GM19351 (cell line): ENCODE data around the gene CHIT1.
"Not testable (repeated sequence)": the region's sequence is repeated elsewhere in the genome, so short reads cannot be mapped to it uniquely, and the experiment has no call there.

Experiments used
- ATAC-seq: cut with Tn5 transposase; IDR thresholded peaks from one replicate; pipeline ENCODE4 v1.9.1; 2021; ENCODE audit warnings: mild to moderate bottlenecking, moderate library complexity; ENCODE audit not compliant: unreplicated experiment

Gene CHIT1

DNA sequence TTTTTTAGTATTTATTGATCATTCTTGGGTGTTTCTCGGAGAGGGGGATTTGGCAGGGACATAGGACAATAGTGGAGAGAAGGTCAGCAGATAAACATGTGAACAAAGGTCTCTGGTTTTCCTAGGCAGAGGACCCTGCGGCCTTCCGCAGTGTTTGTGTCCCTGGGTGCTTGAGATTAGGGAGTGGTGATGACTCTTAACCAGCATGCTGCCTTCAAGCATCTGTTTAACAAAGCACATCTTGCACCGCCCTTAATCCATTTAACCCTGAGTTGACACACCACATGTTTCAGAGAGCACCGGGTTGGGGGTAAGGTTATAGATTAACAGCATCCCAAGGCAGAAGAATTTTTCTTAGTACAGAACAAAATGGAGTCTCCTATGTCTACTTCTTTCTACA, 36.7 kb upstream of the CHIT1 start:
- ATAC-seq = not testable (repeated sequence)

DNA sequence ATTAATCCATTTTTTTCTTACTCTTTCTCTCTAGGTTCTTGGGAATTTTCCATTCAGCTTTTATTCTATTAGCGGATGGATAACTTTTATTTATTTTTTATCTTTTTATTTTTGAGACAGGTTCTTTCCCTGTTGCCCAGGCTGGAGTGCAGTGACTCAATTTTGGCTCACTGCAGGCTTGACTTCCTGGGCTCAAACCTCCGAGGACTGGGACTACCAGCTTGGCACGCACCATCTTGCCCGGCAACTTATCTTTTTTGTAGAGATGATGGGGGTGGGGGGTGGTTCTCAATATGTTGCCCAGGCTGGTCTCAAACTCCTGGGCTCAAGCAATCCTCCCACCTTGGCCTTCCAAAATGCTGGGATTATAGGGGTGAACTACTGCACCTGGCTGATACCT, 36.1 kb upstream of the CHIT1 start:
- ATAC-seq = no peak

DNA sequence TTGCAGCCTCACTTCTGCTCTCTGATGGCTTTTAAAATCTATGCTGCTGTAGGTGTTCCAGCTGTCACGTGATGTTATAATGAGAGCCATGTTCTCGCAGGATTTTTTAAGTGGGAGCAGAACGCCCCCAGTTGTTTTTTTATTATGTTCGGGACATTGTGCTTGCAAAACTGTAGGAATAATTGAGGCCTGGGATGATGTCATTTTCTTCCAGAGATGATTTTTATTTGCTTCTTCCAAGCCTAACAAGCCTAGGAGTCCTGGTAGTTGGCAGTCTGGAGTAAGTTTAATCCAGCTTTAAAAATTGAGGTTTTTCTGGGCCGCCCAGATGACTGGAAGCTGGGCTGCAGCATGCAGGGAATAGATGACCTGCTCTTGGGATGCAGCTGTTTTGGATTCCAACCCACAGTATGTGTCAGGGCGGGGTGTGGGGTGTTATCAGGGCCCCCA, 34.6 kb upstream of the CHIT1 start:
- ATAC-seq = no peak

GRCh38 chr1:203263496-203263895, 34.0 kb upstream of the CHIT1 start:
- ATAC-seq = no peak

- ATAC-seq = not testable (repeated sequence)
Measured at GRCh38 chr1:203256636-203257035, 27.2 kb upstream of the CHIT1 start.

- ATAC-seq = not testable (repeated sequence)
Measured at GRCh38 chr1:203254782-203255181, 25.3 kb upstream of the CHIT1 start.

DNA sequence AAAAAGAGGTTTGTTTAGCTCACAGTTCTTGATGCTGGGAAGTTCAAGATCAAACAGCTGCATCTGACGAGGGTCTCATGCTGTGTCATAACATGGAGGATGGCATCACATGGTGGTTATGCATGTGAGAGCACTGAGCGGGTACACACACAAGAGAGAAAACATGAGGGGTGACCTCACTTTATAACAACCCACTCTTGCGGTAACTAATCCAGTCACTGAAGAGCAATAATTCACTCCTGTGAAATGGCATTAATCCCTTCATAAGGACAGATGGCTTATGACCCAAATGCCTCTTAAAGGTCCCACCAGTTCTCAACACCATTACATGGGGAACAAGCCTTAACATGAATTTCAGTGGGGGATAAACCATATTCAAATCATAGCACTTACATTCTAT, 23.2 kb upstream of the CHIT1 start:
- ATAC-seq = no peak

DNA sequence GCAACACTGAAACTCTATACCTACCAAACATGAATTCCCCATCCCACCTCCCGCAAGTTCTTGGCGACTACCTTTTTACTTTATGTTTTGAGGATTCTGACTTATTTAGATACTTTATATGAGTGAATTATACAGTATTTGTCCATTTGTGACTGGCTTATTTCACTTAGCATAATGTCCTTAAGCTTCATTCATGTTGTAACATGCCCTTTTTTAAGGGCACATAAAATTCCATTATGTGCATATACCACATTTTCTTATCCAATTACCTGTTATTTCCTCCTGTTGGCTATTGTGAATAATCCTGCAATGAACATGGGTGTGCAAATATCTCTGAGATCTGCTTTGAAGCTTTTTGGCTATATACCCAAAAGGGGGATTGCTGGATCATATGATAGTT, 22.0 kb upstream of the CHIT1 start:
- ATAC-seq = no peak

- no peak for ATAC-seq
Measured at GRCh38 chr1:203250911-203251310, 21.4 kb upstream of the CHIT1 start.

- no peak for ATAC-seq
Measured at GRCh38 chr1:203244776-203245175, 15.3 kb upstream of the CHIT1 start.

- not testable (repeated sequence) for ATAC-seq
Measured at GRCh38 chr1:203241708-203242107, 12.2 kb upstream of the CHIT1 start.

DNA sequence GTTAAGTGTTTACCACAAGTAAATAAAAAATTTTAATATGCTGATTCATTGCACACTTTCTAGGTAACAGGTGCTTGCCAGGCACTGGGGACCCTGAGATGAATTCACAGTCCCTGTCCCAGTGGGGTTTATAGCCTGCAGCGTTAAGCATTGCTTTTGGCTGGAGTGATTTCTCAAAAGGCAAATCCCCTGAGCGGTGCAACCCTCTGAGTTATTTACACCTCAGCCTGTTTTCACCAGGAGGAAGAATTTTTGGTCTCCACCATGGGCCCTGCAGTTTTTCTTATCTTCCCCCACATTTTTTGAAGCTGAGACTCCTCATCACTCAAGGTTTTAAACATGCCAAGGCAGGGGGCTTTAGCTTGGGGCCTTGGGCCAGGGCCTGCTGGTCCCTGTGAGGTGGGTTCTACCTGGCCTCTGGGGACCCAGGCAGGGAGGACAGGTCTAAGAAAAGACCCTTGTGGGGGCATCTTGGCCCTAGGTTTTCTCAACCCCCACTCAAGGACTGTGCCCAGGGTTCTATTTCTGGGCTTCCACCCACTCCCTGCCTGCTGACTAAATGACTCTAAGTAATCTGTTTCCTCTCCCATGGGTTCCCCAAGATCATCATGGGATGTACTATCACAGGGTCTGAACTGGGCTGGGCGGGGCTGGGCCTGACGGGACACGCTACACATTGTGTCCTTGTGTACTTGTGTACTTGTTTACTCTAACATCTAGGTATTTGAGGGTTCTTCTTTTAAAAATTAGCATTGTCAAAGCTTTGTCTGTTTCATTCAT, 10.2 kb upstream of the CHIT1 start:
- ATAC-seq = no peak

DNA sequence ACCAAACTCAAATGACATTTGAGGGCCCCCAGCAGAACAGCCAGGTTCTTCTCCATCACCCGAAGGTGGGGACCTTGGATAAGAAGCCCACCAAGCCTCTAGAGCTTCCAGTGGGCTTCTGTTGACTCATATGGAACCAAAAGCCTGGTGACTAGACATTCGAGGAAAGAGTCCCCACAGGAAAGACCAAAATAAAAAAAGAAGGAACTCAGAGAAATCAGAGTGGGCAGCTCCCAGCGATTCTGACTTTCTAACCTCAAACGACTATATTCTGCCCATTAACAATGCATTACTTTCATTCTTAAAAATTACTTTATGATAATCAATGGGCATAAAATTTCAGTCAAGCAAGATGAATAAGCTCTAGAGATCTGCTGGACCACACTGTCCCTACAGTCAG, 9.6 kb upstream of the CHIT1 start:
- no peak for ATAC-seq

GRCh38 chr1:203238535-203238934, 9.1 kb upstream of the CHIT1 start:
- ATAC-seq = no peak

- ATAC-seq = not testable (repeated sequence)
Measured at GRCh38 chr1:203234901-203235300, 5.4 kb upstream of the CHIT1 start.

- no peak for ATAC-seq
Measured at GRCh38 chr1:203228670-203229069, 803 bp downstream of the CHIT1 start.

DNA sequence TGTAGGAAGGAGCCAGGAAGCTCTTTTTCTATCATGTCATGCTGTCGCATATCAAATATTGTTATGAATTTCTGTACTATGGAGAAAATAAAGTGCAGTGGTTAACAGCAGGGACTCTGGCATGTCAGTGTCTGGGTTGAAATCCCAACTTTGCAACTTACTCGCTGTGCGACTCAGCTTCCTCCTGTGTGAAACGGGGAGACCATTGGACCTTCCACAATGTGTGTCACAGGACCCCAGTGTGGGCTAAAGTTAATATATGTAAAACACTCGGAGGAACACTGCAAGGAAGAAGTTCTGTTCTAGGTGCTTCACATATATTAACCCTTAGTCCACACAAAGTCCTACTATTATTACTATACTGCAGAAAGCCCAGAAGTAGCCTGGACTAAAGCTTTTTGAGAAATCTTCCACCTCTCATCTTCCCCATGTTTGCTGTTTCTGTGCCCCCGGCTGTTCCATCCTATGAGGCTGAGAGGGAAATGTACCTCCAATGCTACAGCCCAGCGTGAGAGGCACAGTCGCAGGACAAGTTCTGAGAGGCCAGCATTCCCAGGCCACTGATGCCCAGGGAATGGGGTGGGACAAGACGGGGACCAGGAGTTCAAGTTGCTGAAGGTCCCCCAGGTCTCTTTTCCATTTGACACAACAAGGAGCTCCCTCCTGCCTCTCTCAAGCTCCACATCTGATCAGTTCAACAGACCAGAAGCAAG, 1.9 kb downstream of the CHIT1 start:
- ATAC-seq = no peak

- no peak for ATAC-seq
Measured at GRCh38 chr1:203225071-203225470, 4.4 kb downstream of the CHIT1 start.

GRCh38 chr1:203223012-203223775, 6.3 kb downstream of the CHIT1 start:
- ATAC-seq = no peak

DNA sequence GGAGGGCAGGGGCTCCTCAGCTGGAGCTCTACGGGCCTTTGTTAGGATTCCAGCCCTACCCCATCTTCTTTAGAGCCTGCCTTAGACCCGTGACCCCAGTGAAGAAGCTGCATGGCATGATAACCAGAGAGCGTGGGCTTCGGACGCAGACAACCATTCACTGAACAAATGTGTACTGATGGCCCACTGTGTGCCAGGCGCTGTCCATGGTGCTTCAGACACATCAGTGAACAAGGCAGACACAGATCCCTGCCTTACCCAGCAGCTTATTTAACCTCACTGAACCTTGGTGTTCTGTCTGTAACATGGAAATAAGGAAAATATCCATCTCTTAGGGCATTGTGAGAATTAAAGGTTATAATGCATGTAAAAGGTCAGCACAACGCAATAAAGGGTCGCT, 9.5 kb downstream of the CHIT1 start:
- ATAC-seq = no peak

DNA sequence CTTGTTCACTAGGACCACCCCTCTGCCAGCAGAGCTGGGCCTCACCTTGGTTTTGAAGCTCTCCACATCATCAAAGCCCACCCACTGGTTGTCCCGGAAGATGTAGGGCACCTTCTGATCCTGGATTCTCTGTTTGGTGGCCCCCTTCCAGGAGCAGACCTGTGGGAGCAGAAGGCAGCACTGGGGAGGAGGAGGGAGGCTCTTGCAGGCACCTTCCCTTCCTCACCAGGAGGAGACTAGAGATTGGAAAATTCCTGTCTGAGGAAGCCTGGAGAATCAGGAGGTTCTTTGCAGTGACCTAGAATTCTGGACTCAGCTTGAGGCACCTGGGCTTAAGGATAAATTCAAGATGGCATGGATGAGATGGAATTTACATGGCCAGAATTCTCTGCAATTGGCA, 10.3 kb downstream of the CHIT1 start:
- no peak for ATAC-seq

- no peak for ATAC-seq
Measured at GRCh38 chr1:203217668-203218067, 11.8 kb downstream of the CHIT1 start.
